ENCODE measurements around the gene GORASP1. TPM values are rescaled to one million over a fixed set of nuclear protein-coding genes. Genes with fewer than 3 reads are reported as not detected.

Gene GORASP1
- total and polyA plus RNA-seq, 2 of the 8 experiments (the other 6 are each of a cell fraction or from before 2014, with no cell fraction given): 33.4 to 33.5 TPM

DNA sequence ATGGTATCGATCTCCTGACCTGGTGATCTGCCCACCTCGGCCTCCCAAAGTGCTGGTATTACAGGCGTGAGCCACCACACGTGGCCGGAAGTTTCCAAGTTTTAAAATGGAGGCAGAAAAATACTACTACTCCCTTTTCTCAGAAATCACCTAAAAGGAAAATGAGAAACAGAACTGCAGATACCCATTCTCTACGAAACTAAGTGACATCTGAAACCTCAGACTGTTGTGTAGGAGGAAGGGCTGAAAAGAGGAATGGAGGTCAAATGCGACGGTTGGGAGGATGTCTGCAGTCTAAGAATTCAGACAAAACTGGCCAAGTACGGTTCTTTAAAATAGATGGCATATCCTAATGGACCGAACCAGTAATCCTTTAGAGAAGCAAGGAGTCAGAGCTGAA is 31.5 kb downstream of the GORASP1 start:
- Histone ChIP-seq H3K4me2 (ENCODE audit: insufficient read depth in 1 of 2, low read depth in 2 of 2, low read length in 2 of 2) (no peak overlapping the region), H2BK5ac (ENCODE audit: low read depth, low read length) (no peak overlapping the region), H3K36me3 (ENCODE audit: control insufficient read depth in 2 of 4, insufficient read depth in 4 of 4, low read length in 3 of 4) (peaks cover 7 to 54% (median 49%) of the 10 kb centered on the region in 4 experiments), H3K27ac (ENCODE audit: low read depth, low read length) (no peak overlapping the region), H3K27me3 (replicated peaks in 1 of 4; ENCODE audit: control insufficient read depth in 3 of 4, extremely low read depth in 1 of 4, insufficient read depth in 3 of 4, low read length in 3 of 4) (no peaks in the 10 kb centered on the region), H3K4me3 (ENCODE audit: extremely low read depth in 1 of 4, insufficient read depth in 2 of 4, low read depth in 3 of 4, low read length in 4 of 4) (no peak overlapping the region), H3K79me2 (ENCODE audit: control insufficient read depth in 1 of 2, insufficient read depth in 2 of 2, low read length in 2 of 2) (no peaks in the 10 kb centered on the region), H4K8ac (ENCODE audit: extremely low read depth, insufficient read depth, low read length) (no peak overlapping the region), H4K91ac (replicated peaks; ENCODE audit: insufficient read length, low read length) (no peak overlapping the region), H3K9ac (replicated peaks in 1 of 4; ENCODE audit: extremely low read depth in 1 of 4, low read depth in 3 of 4, low read length in 3 of 4) (no peak overlapping the region), H3K4me1 (replicated peaks in 1 of 4; ENCODE audit: control insufficient read depth in 3 of 4, insufficient read depth in 4 of 4, low read length in 3 of 4) (no peaks in the 10 kb centered on the region), H3K56ac (replicated peaks; ENCODE audit: insufficient read length, low read depth, low read length) (no peak overlapping the region), H4K20me1 (replicated peaks in 1 of 2; ENCODE audit: control insufficient read depth in 1 of 2, insufficient read depth in 2 of 2, low read length in 2 of 2) (peaks cover 0 to 3% of the 10 kb centered on the region in 2 experiments), H3K9me3 (ENCODE audit: insufficient read depth in 2 of 2, low read depth in 1 of 2, low read length in 1 of 2) (no peaks in the 10 kb centered on the region), H2BK120ac (replicated peaks; ENCODE audit: low read depth, low read length) (no peak overlapping the region), H3K14ac (ENCODE audit: insufficient read length) (no peak overlapping the region), H3K4ac (replicated peaks; ENCODE audit: insufficient read length, low read depth, low read length) (no peak overlapping the region), H2BK12ac (ENCODE audit: low read depth, low read length) (no peak overlapping the region), H2BK15ac (ENCODE audit: low read length) (no peak overlapping the region), H3K23ac (ENCODE audit: insufficient read length) (no peak overlapping the region), H3K18ac (ENCODE audit: extremely low read depth, low read length) (no peak overlapping the region), H4K5ac (ENCODE audit: insufficient read length, low read depth, low read length) (no peak overlapping the region), H3K79me1 (ENCODE audit: low read depth, low read length) (no peaks in the 10 kb centered on the region), H2BK20ac (ENCODE audit: low read length) (no peak overlapping the region), H3K23me2 (ENCODE audit: low read depth, low read length) (no peaks in the 10 kb centered on the region), H2AK5ac (ENCODE audit: low read depth, low read length) (no peak overlapping the region), H2AFZ (ENCODE audit: low read length) (no peak overlapping the region)
- CTCF ChIA-PET (ENCODE audit: partially characterized antibody): interaction anchor here (0.7 to 1.6 kb wide), 3 partner anchors 51 to 76 kb away, joined by 3 to 5 read pairs (median 3); no protein-coding TSS in a partner anchor
- FAIRE-seq (no peak), DNase-seq (ENCODE audit: low read depth in 1 of 2, low spot score in 2 of 2) (no peak)
- WGBS, 2 experiments (ENCODE audit: extremely low coverage in 1 of 2, insufficient coverage in 1 of 2, insufficient read length in 1 of 2, insufficient replicate concordance in 2 of 2, low coverage in 1 of 2, low lambda C conversion rate in 2 of 2, missing lambda C conversion rate in 1 of 2): 92% methylated on average over 10 of the region's 10 CpGs; no CpG with 5 or more reads in 1 of the 2 experiments
- POLR2A ChIA-PET (ENCODE audit: partially characterized antibody): no interaction called here
- TF ChIP-seq EGR1 (IDR thresholded peaks at IDR 0.05; ENCODE audit: borderline replicate concordance, low read depth, low read length) (no peak), RAD21 (IDR thresholded peaks at IDR 0.05 in 1 of 2, conservative IDR thresholded peaks at IDR 0.05 in 1 of 2; ENCODE audit: low read depth in 2 of 2, low read length in 2 of 2) (no peak), BRCA1 (IDR thresholded peaks at IDR 0.05; ENCODE audit: low read depth, low read length) (no peak), NANOG (IDR thresholded peaks at IDR 0.05; ENCODE audit: insufficient read depth, low read depth, low read length, poor library complexity, severe bottlenecking) (no peak), RBBP5 (IDR thresholded peaks at IDR 0.05; ENCODE audit: borderline replicate concordance, low read depth, low read length) (no peak), GTF2F1 (IDR thresholded peaks at IDR 0.05; ENCODE audit: borderline replicate concordance, low read depth, low read length) (no peak), PHF8 (conservative IDR thresholded peaks at IDR 0.05; ENCODE audit: low read depth, low read length) (no peak), SIRT6 (IDR thresholded peaks at IDR 0.05; ENCODE audit: low read length) (no peak), CTBP2 (IDR thresholded peaks at IDR 0.05; ENCODE audit: borderline replicate concordance, insufficient read depth, insufficient read length, low read length) (no peak), CREB1 (IDR thresholded peaks at IDR 0.05) (no peak), BACH1 (IDR thresholded peaks at IDR 0.05; ENCODE audit: low read length) (no peak), SP2 (IDR thresholded peaks at IDR 0.05; ENCODE audit: low read length) (no peak), TCF12 (IDR thresholded peaks at IDR 0.05; ENCODE audit: low read depth, low read length) (no peak), CEBPB (IDR thresholded peaks at IDR 0.05; ENCODE audit: low read depth, low read length) (no peak), RXRA (IDR thresholded peaks at IDR 0.05; ENCODE audit: insufficient read depth, low read depth, low read length) (no peak)

Measured in H1 (cell line).